ENCODE data around the gene SKP1.
"Not testable (repeated sequence)": the region's sequence is repeated elsewhere in the genome, so short reads cannot be mapped to it uniquely, and the experiment has no call there.

GRCh38 chr5:134152173-134152832 lies 24.4 kb downstream of the SKP1 start:
- not testable (repeated sequence) for TF ChIP-seq CTCF, POLR2A, POLR2AphosphoS5, EP300 (IDR thresholded peaks at IDR 0.05)
